HG03039 (cell line): ENCODE measurements around the gene BOC.

Experiments used
- ATAC-seq: cut with Tn5 transposase; IDR thresholded peaks from one replicate; pipeline ENCODE4 v1.9.1; 2021; ENCODE audit warnings: mild to moderate bottlenecking, moderate library complexity; ENCODE audit not compliant: unreplicated experiment

BOC gene

DNA sequence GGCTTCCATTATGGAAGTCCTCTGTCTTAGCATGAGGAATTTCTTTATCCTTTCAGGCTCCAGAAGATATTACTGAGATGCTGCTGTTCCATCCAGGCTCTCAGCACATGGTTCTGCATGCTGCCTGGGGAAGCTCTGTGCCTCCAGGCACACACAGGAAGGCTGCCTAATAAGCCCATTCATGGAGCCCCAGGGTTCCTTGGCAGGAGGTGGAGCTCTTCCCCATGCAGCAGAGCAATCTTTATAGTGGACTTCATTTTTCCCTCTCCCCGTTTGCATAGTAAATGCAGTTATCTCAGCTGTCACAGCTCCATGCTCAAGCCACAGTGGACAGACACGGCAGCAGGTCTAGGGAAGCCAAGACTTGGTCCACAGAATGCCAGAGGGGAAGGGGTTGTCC, 57.6 kb downstream of the BOC start:
- no peak for ATAC-seq

DNA sequence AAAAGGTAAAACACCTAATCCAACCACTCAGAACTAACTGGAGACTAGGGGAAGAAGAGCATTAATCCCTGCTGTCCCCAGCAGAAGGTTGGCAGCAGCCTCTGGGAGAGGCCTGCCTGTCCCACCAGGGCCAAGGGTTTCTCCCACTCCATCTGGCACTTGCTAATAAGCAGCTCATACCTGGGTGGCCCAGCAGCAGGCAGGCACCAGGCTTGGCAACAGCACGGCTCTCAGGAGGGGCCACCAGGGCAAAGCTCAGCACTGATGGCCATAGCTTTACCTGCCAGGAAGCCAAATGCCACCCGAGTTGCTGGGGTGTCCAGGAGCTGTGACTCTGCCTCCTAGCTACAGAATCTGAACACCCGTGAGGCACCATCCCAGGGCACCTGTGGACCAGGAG, 58.3 kb downstream of the BOC start:
- no peak for ATAC-seq

DNA sequence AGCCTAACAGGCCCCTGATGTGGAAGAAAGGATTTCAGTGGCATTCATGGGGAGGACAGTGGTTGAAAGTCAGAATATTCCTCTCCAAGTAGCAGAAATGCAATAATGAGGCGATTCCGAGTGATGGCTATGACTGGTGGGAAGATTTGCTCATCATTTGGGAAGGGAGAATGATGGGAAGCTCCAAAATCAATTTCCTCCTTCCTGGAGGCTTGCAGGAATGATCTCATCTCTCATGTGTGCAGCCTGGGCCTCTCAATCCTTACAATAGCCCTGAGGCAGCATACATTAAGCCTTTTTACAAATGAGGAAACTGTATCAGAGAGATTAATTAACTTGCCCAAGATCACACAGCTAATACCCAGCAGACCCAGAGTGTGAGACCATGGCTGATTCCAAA, 58.7 kb downstream of the BOC start:
- no peak for ATAC-seq

- no peak for ATAC-seq
Measured at GRCh38 chr3:113270786-113271185, 59.4 kb downstream of the BOC start.

GRCh38 chr3:113271189-113271588, 59.8 kb downstream of the BOC start:
- ATAC-seq, result no peak

GRCh38 chr3:113271594-113272384, 60.4 kb downstream of the BOC start:
- ATAC-seq, result no peak

GRCh38 chr3:113272385-113272779, 61.0 kb downstream of the BOC start:
- ATAC-seq, result no peak

DNA sequence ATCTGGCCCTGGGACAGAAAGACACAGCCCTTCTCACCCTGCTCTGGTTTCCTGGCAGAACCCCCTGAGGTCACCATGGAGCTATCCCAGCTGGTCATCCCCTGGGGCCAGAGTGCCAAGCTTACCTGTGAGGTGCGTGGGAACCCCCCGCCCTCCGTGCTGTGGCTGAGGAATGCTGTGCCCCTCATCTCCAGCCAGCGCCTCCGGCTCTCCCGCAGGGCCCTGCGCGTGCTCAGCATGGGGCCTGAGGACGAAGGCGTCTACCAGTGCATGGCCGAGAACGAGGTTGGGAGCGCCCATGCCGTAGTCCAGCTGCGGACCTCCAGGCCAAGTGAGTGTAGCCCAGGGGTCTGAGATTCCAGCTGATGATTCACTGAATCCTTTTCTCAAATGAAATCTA, 61.7 kb downstream of the BOC start:
- no peak for ATAC-seq

DNA sequence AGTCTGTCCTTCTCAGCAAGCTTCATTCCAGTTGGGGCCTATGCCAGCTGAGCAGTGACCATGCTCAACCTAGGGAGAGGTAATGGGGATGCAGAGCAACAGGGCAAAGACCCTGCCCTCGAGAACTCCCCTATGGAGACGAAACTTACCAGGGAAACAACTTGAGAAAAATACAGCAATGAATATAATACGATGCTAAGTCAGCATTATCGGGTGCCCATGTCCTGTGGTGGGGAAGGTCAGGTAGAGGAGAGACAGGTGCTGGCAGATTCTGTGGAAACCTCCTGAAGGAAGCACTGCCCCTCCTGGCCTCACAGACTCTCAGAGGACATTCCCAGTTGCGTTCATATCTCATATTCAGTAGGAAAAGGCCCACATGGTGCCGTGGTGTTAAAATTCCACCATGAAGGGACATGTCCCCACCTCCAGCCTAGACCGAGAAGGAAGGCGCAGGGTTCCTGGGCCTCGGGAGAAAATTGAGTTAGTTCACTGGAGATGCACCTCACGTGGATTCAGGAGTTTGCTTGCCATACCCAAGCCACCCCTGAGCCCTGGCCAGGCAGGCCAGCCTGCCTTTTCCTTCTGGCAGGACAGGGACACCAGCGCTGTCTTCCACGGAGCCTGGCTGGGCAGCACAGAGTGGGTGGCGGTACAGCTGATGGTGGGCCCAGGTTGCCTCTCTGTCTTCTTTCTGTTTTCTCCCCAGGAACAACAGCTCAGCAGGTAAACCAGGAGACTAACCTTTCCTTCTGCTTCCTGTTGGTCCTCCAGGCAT, 62.4 kb downstream of the BOC start:
- no peak for ATAC-seq

- no peak for ATAC-seq
Measured at GRCh38 chr3:113274425-113275257, 63.3 kb downstream of the BOC start.

GRCh38 chr3:113275258-113275556, 63.9 kb downstream of the BOC start:
- no peak for ATAC-seq

DNA sequence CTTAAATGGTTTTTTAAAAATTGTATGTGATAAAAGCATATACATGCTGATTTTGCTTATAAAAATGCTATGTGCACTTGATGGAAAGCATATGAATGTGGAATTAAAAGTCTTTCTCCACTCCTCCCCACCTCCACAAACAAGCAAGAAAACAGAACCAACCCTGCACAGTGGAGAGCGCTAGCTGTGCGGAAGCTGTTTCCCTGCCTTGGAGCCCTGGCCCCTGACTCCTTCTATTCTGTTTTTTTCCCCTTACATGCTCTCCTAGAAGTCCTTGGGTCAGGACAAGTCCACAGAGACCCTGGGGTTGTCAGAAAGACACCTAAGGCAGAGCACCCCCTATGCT, 64.2 kb downstream of the BOC start:
- no peak for ATAC-seq

GRCh38 chr3:113275929-113276750, 64.8 kb downstream of the BOC start:
- ATAC-seq, result no peak

GRCh38 chr3:113276751-113277080, 65.4 kb downstream of the BOC start:
- ATAC-seq, result no peak

DNA sequence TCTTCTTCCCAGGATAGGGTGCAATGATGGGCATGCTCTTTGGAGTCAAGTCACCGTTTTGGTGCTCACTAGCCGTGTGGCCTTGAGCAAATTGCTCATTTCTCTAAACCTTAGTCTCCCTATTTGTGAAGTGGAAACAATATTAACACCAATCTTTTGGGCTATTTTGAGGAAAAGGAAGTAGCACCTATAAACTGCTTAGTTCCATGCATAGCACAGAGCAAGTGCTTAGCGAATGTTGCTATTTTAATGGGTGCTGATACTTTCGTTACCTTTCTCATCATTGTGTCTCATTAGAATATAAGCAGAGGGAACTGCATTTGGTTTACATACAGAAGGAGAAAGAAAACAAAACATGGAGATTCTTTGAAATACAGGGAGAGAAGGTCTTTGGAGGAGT, 66.1 kb downstream of the BOC start:
- ATAC-seq, result no peak

DNA sequence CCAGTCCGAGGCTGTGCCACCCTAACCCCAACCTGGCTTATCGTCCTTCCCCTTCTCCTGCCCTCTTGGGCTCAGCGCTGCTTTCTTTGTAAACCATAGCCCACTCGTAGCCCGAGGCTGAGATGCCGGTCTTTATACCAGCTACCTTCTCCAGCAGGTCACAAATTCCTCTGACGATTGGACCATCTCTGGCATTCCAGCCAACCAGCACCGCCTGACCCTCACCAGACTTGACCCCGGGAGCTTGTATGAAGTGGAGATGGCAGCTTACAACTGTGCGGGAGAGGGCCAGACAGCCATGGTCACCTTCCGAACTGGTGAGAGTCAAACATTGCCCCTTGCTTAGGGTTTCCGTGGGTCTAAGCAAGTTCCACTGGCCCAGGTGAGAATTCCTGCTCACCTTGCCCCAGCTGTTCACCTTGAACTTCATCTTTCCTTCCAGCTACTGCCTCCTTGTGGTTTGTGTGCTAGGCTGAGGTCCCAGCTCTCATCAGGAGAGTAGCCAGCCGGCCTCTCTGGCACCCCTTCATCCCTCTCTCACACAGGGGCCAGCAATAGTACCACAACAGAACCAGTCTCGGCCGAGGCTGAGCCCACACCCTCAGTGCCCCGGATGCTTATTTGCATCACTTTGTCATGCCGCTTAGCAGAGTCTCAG, 66.7 kb downstream of the BOC start:
- ATAC-seq, result no peak

- no peak for ATAC-seq
Measured at GRCh38 chr3:113278599-113278955, 67.2 kb downstream of the BOC start.

DNA sequence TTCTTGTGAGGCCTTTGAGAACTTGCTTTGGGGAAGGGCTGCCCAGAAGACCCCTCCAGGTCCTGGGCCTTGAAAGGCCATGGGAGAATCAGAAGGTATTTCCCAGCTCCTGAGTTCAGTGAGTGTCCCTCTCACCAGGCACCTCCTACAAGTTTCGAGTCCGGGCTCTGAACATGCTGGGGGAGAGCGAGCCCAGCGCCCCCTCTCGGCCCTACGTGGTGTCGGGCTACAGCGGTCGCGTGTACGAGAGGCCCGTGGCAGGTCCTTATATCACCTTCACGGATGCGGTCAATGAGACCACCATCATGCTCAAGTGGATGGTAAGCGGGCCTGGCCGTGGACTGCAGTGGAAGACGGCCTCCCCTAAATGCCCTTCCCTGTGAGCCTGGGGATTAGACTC, 68.3 kb downstream of the BOC start:
- no peak for ATAC-seq

DNA sequence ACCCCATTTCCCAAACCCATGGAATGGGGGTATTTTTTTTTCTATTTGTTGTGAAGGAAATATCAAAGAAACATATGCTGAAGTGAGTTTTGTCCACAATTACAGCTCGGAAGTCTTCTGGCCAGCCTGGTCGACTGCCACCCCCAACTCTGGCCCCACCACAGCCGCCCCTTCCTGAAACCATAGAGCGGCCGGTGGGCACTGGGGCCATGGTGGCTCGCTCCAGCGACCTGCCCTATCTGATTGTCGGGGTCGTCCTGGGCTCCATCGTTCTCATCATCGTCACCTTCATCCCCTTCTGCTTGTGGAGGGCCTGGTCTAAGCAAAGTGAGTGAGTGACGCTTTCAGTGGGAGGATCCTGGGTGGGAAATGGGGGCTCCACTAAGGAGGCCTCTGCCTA, 71.9 kb downstream of the BOC start:
- ATAC-seq, result no peak

GRCh38 chr3:113284453-113285050, 73.2 kb downstream of the BOC start:
- ATAC-seq, result no peak
